HT-29 (cell line): ENCODE measurements around the gene KLHDC2. TPM values are rescaled to one million over a fixed set of nuclear protein-coding genes. Genes with fewer than 3 reads are reported as not detected.
"Not testable (repeated sequence)": the region's sequence is repeated elsewhere in the genome, so short reads cannot be mapped to it uniquely, and the experiment has no call there.

ENCODE experiments used
- DNase-seq: peaks from one replicate; pipeline ENCODE4 v3.0.0-alpha.2; 2015; ENCODE audit warnings: low spot score
- total RNA-seq: library from RNA; depleted of rRNA; stranded (reverse); fragments of >200 nt; shearing (Covaris generic); gene quantifications from 2 replicates; pipeline ENCODE4 v1.2.3, GENCODE V29; 2014; rRNA removed

Gene KLHDC2
- 61.8 and 67.8 TPM in 2 replicates for total RNA-seq

DNA sequence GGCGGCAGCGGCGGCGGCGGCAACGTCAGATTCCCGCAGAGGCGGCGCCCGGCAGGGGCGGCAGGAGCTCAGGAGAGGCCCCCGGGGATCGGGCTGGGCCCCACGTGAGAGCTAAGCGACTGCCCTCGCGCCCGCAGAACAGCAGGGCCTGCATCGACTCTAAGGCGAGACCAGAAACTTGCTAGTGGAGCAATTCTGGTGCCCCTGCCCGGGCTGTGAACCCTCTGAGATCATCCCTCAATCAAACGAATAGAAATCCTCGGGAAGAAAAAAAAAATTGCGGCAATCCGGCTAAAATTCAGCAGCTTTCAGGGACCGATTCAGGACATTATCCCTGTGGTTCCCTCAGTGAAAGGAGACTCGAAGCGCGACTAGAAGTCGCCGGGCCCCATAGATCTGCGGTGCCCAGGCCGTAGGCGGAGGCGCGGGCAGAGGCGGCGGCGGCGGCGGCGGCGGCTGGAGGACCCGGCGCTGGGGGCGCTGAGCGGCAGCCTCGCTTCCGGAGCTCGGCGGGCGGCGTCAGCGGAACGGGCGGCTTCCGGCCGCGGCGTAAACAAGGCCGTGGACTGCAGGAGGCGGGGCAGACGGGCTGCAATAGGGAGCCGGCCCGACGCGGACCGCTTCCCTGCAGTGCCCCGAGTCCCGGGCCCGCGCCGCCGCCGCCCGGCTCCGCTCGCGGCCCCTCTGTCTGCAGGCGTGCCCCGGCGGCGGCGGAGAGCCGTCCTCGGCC lies at the start of gene KLHDC2:
Gene KLHDC2, plus strand, starts transcription at position 583 of the 730 bp plus-strand sequence. CDS start 316 bp downstream, outside the sequence.
- DNase-seq, result peak; percentile 77

- DNase-seq, result no peak
These were observed 47.2 kb upstream of the KLHDC2 start for GRCh38 chr14:49720744-49721143.

DNA sequence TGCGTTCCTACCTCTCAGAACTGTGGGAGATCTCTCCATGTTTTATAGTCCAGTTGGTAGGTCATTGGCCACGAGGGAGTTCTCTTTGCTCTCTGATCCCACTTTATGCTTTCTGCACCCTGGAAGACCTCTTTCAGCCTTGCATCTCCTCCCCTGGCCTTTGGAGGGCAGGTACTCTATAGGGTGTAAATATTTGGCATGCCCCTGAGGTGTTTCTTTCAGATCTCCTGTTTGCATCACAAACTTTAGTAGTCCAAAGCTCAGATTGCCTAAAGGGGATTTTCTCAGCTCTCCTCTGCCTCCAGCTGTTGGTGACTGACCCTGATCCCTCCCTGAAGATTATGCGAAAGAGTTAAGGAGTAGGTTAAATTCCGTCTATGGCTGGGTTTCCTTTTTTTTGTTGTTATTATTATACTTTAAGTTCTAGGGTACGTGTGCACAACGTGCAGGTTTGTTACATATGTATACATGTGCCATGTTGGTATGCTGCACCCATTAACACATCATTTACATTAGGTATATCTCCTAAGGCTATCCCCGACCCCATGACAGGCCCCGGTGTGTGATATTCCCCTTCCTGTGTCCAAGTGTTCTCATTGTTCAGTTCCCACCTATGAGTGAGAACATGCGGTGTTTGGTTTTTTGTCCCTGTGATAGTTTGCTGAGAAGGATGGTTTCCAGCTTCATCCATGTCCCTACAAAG lies 46.1 kb upstream of the KLHDC2 start:
- DNase-seq, result not testable (repeated sequence)

GRCh38 chr14:49727171-49727570 lies 40.8 kb upstream of the KLHDC2 start:
- no peak for DNase-seq

GRCh38 chr14:49732896-49733295 lies 35.1 kb upstream of the KLHDC2 start:
- DNase-seq, result no peak

DNA sequence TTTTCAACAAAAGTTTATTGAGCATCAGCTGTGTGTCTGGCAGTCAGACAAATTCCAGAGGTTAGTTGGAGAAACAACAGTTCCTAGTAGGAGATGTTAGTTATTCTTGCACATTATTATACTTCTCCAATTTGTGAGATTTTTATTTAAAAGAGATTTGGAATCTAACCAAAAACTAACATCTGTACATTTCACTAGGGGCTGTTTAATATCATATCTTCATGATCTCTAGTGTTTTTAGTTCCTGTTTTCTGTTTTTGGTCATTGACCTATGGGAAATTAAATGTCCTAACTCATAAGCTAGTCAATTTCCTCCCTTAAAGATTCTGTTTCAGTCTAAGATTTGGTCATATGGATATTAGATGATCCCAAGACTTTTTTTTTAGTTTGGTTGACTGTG lies 34.1 kb upstream of the KLHDC2 start:
- DNase-seq, result no peak

DNA sequence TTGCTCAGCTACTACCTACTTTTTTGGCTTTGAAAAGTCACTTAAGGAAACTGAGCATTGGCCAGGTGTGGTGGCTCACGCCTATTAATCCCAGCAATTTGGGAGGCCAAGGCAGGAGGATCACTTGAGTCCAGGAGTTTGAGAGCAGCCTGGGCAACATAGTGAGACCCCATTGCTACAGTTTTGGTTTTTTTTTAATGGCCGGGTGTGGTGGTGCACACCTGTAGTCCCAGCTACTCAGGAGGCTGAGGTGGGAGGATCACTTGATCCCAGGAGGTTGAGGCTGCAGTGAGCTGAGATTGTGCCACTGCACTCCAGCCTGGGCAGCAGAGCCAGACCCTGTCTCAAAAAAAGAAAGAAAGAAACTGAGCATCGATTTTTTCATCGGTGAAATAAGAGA lies 32.3 kb upstream of the KLHDC2 start:
- not testable (repeated sequence) for DNase-seq

- DNase-seq, result no peak
These were observed 22.8 kb upstream of the KLHDC2 start for GRCh38 chr14:49745191-49745590.

DNA sequence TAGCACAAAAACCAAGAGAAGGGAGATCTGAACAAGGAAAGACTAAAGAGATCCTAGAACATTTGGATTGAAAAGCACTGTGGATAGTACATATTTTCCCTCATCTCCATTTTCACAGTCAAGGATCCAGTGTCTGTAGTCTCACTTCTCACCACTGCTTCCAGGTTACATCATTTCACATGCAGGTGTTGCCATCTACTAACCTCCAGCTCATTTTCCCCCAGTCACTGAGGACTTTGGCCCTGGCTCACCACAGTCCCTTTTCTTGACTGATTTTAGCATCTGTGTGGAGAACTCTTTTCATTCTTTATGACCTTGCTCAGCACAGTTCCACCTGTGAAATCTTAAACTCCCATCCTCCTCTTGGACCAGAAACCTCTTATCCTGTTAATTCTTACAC lies 21.5 kb upstream of the KLHDC2 start:
- DNase-seq, result not testable (repeated sequence)

- no peak for DNase-seq
These were observed 13.3 kb upstream of the KLHDC2 start for GRCh38 chr14:49754570-49755097.

GRCh38 chr14:49755378-49755777 lies 12.6 kb upstream of the KLHDC2 start:
- DNase-seq, result no peak

GRCh38 chr14:49761839-49762551 lies 6.0 kb upstream of the KLHDC2 start:
- no peak for DNase-seq

DNA sequence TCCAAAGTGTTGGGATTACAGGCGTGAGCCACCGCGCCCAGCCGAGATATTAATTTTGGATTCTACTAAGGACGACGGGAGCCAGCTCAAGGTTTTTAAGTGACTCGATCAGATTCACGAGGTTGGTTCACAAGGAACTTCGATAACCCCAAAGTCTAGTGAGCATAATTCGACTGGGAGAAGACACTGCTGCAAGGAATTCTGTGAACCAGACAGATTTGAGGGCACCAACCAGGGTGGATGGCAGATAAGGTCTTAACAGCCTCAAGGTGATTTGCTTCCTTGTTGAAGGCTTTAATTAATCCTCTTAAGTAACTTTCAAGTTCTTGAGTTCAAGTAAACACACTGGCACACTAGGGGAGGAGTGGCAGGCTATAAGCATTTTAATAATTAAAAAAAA lies 1.1 kb upstream of the KLHDC2 start:
- no peak for DNase-seq

GRCh38 chr14:49767270-49767570 lies 733 bp upstream of the KLHDC2 start:
- peak; percentile 73 for DNase-seq

DNA sequence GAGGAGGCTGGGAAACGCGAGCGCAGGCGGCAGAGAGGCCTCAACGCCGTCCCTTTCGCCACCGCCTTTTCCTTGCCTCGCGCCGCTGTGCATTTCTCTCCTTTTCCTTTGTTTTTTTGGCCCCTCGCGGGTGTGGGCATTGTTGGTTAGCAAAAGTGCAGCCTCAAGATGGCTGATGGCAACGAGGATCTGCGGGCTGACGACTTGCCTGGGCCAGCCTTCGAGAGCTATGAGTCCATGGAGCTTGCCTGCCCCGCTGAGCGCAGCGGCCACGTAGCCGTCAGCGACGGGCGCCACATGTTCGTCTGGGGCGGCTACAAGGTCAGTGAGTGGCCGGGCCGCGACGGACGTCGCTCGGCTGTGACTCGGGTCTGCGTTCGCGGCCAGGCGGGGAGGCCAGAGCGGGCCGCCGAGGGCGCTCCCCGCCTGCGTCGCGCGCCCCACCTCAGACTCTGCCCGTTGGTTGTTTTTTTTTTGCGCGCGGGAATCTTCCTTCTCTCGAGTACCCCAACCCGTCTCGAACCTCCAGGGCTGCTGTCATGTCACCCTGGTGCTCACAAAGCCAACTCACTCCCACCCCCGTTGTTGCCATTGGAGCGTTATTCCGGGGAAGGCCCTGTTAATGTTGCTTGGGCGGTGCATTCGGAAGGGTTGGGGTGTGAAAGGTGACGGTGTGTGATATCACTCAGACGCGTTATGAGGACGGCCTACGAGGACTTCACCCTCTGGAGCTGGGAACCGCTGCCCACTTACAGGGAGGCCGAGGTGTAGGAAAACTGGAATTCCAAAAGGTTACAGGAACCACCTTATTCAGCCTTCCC lies 558 bp downstream of the KLHDC2 start:
- peak; percentile 57 for DNase-seq

DNA sequence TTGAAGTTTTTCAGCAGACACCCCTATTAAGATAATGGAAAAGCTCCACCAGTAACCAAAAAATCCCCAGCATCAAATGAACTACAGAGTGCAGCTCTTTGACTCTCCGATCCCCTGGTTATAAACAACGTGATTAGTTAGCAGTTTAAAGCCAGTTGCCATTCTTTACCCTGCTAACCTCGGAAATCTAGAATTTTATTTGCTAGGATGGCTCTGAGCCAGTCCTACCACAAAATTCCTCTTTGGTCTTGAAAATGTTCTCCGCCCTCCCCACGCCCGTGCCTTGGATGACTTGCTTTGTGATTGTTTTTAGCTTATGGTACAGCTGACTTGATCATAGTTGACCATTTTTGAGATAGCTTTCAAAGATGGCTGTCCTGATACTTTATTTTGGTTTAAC lies 1.2 kb downstream of the KLHDC2 start:
- peak; percentile 69 for DNase-seq

- no peak for DNase-seq
These were observed 1.7 kb downstream of the KLHDC2 start for GRCh38 chr14:49769581-49770211.

- peak; percentile 85 for DNase-seq
These were observed 2.4 kb downstream of the KLHDC2 start for GRCh38 chr14:49770212-49770817.

DNA sequence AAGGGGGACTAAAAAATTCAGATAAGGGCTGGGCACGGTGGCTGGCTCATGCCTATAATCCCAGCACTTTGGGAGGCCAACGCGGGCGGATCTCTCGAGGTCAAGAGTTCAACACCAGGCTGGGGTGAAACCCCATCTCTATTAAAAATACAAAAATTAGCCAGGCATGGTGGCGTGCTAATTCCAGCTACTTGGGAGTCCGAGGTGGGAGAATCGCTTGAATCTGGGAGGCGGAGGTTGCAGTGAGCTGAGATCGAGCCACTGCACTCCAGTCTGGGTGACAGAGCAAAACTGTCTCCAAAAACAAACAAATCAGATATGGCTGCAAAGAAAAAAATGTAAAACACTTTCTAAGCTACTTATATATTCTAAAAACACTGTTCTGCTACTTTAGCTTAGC lies 3.7 kb downstream of the KLHDC2 start:
- DNase-seq, result not testable (repeated sequence)

DNA sequence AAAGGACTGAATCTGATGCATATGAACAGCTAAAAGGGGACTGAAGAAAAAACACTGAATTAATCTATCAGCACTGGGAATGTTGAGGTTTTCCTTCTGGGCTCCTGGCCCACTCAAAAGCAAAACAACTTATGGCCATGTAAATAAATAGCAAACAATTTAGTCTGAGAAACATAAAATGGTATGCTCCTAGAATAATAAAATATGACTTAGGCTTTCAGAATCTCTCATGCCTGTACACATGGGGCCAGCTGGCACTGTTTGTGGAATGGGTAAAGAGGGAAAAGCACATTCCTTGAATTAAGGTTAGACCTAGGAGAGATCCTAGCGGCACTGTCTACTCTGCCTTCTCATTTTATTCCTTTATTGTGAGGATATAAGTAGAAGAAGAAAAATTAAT lies 6.2 kb downstream of the KLHDC2 start:
- DNase-seq, result no peak

- no peak for DNase-seq
These were observed 10.5 kb downstream of the KLHDC2 start for GRCh38 chr14:49778421-49778820.
